WTC11 (cell line): ENCODE measurements around the gene ATP11A. TPM values are rescaled to one million over a fixed set of nuclear protein-coding genes. Genes with fewer than 3 reads are reported as not detected.

Source experiments
- ATAC-seq: fragments of 200-7000 bp; cut with Tn5 transposase; 2 replicates; pipeline ENCODE4 v1.10.0; 2021; ENCODE audit warnings: mild to moderate bottlenecking, moderate library complexity
- CTCF ChIA-PET: fragments of 300-600 bp; sonication (Branson Sonifier 250); formaldehyde crosslinking; loops from one replicate; lab custom pipeline; 2021; ENCODE audit warnings: antibody characterized with exemption; lab: Charles Lee
- POLR2A ChIA-PET: fragments of 350-600 bp; sonication (Branson Sonifier 250); formaldehyde crosslinking; loops from one replicate; lab custom pipeline; 2021; ENCODE audit warnings: antibody characterized with exemption; lab: Charles Lee
- DNase-seq: peaks from one replicate; pipeline ENCODE4 v3.0.0; 2021; ENCODE audit warnings: low spot score
- H3K27ac Mint-ChIP-seq: 2 replicates; pipeline ENCODE4 v1.8.0; 2021; ENCODE audit warnings: mixed read lengths
- H3K27me3 Mint-ChIP-seq: 2 replicates; pipeline ENCODE4 v1.8.0; 2021; ENCODE audit warnings: low read depth, mild to moderate bottlenecking, moderate library complexity, mixed read lengths
- H3K36me3 Mint-ChIP-seq: 2 replicates; pipeline ENCODE4 v1.8.0; 2021; ENCODE audit warnings: mixed read lengths
- H3K4me1 Mint-ChIP-seq: 2 replicates; pipeline ENCODE4 v1.8.0; 2022; ENCODE audit warnings: mixed read lengths
- H3K4me3 Mint-ChIP-seq: 2 replicates; pipeline ENCODE4 v1.8.0; 2021; ENCODE audit warnings: mild to moderate bottlenecking, moderate library complexity, mixed read lengths
- H3K9me3 Mint-ChIP-seq: 2 replicates; pipeline ENCODE4 v1.8.0; 2021; ENCODE audit warnings: mixed read lengths
- ATF1 ChIP-seq: sonication (generic); formaldehyde crosslinking; IDR thresholded peaks from 2 replicates; pipeline ENCODE4 v1.8.1; 2023; ENCODE audit warnings: mild to moderate bottlenecking, moderate library complexity, missing genetic modification reagents
- CREB1 ChIP-seq: sonication (generic); formaldehyde crosslinking; IDR thresholded peaks from 2 replicates; pipeline ENCODE4 v1.8.0; 2023; ENCODE audit warnings: mild to moderate bottlenecking, missing genetic modification reagents
- HMGA2 ChIP-seq: fragments of 250-450 bp; sonication (Bioruptor Pico); IDR thresholded peaks from 2 replicates; pipeline ENCODE4 v1.4.0; 2021; ENCODE audit warnings: mild to moderate bottlenecking, moderate library complexity
- SMAD4 ChIP-seq: sonication (generic); formaldehyde crosslinking; IDR thresholded peaks from 2 replicates; pipeline ENCODE4 v1.8.0; 2022; ENCODE audit warnings: mild to moderate bottlenecking, missing genetic modification reagents
- TCF7 ChIP-seq: sonication (generic); formaldehyde crosslinking; IDR thresholded peaks from 2 replicates; pipeline ENCODE4 v1.8.0; 2022; ENCODE audit warnings: mild to moderate bottlenecking, low read depth, missing genetic modification reagents, moderate library complexity
- TP53 ChIP-seq: sonication (generic); formaldehyde crosslinking; IDR thresholded peaks from 2 replicates; pipeline ENCODE4 v1.8.1; 2023; ENCODE audit warnings: mild to moderate bottlenecking, missing genetic modification reagents
- ZNF219 ChIP-seq: sonication (generic); formaldehyde crosslinking; IDR thresholded peaks from 2 replicates; pipeline ENCODE4 v1.8.0; 2023; ENCODE audit warnings: missing genetic modification reagents, mild to moderate bottlenecking, borderline replicate concordance
- ZNF317 ChIP-seq: sonication (generic); formaldehyde crosslinking; IDR thresholded peaks from 2 replicates; pipeline ENCODE4 v1.8.1; 2023; ENCODE audit warnings: low read depth, mild to moderate bottlenecking, moderate library complexity, missing genetic modification reagents, borderline replicate concordance
- total RNA-seq: library from RNA; stranded (reverse); gene quantifications from 3 replicates; pipeline ENCODE4 v1.2.3, GENCODE V29; 2021
- TF ChIP-seq, protein P1 (sequence below): sonication (generic); formaldehyde crosslinking; IDR thresholded peaks from 2 replicates; pipeline ENCODE4 v1.8.1; 2023; ENCODE audit warnings: mild to moderate bottlenecking, moderate library complexity, missing genetic modification reagents
- TF ChIP-seq, protein P2 (sequence below): sonication (generic); formaldehyde crosslinking; IDR thresholded peaks from 2 replicates; pipeline ENCODE4 v1.8.0; 2023; ENCODE audit warnings: missing genetic modification reagents, mild to moderate bottlenecking, borderline replicate concordance
- TF ChIP-seq, protein P3 (sequence below): fragments of 250-450 bp; sonication (Bioruptor Pico); IDR thresholded peaks from 2 replicates; pipeline ENCODE4 v1.8.0; 2021; ENCODE audit warnings: mild to moderate bottlenecking
- TF ChIP-seq, protein P4 (sequence below): sonication (generic); formaldehyde crosslinking; IDR thresholded peaks from 2 replicates; pipeline ENCODE4 v1.8.1; 2023; ENCODE audit warnings: mild to moderate bottlenecking, missing genetic modification reagents, moderate library complexity
- TF ChIP-seq, protein P5 (sequence below): fragments of 250-450 bp; sonication (Bioruptor Pico); IDR thresholded peaks from 2 replicates; pipeline ENCODE4 v2.1.2; 2022; ENCODE audit warnings: mild to moderate bottlenecking, moderate library complexity
- TF ChIP-seq, protein P6 (sequence below): fragments of 250-450 bp; sonication (Bioruptor Pico); IDR thresholded peaks from 2 replicates; pipeline ENCODE4 v1.9.0; 2021; ENCODE audit warnings: mild to moderate bottlenecking, borderline replicate concordance
- TF ChIP-seq, protein P7 (sequence below): sonication (generic); formaldehyde crosslinking; conservative IDR thresholded peaks from 2 replicates; pipeline ENCODE4 v1.8.1; 2023; ENCODE audit warnings: mild to moderate bottlenecking, low read depth, missing genetic modification reagents, moderate library complexity

Gene ATP11A
- total RNA-seq, 1 experiment from 2014 or later: 100 TPM

DNA sequence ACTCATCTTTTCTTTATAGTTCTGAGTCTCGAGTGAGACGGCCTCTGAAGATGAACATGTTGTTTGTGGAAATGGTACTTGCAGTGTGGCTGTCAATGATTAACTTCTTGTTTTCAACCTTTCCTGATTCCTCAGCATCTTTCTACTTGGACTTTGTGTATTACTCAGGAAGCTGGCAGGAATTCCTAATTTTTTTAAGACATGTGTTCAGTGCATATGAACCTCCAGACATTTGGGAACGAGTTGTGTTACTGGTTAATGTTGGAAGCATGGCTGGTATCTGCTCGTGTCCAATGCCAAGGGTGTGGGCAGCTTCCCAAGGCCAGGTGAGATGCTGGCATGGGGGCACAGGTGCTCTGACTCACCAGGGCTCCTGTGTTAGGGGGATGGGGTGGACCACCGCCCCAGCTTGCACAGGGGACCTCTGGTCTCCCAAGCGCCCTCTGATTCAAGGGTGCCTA lies 218.1 kb downstream of the ATP11A start:
- H3K9me3 Mint-ChIP-seq: peaks cover 17% of the 10 kb centered on the region
- ChIA-PET POLR2A (no interaction called here), CTCF (no interaction called here)
- peaks cover 60% of the 10 kb centered on the region for H3K4me1 Mint-ChIP-seq
- ATAC-seq (no peak), DNase-seq (no peak)
- H3K27me3 Mint-ChIP-seq: no peaks in the 10 kb centered on the region; the same call in 1 of the 2 replicates
- TF ChIP-seq, protein P1, sequence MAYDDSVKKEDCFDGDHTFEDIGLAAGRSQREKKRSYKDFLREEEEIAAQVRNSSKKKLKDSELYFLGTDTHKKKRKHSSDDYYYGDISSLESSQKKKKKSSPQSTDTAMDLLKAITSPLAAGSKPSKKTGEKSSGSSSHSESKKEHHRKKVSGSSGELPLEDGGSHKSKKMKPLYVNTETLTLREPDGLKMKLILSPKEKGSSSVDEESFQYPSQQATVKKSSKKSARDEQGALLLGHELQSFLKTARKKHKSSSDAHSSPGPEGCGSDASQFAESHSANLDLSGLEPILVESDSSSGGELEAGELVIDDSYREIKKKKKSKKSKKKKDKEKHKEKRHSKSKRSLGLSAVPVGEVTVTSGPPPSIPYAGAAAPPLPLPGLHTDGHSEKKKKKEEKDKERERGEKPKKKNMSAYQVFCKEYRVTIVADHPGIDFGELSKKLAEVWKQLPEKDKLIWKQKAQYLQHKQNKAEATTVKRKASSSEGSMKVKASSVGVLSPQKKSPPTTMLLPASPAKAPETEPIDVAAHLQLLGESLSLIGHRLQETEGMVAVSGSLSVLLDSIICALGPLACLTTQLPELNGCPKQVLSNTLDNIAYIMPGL: no peak
- TF ChIP-seq, protein P2, sequence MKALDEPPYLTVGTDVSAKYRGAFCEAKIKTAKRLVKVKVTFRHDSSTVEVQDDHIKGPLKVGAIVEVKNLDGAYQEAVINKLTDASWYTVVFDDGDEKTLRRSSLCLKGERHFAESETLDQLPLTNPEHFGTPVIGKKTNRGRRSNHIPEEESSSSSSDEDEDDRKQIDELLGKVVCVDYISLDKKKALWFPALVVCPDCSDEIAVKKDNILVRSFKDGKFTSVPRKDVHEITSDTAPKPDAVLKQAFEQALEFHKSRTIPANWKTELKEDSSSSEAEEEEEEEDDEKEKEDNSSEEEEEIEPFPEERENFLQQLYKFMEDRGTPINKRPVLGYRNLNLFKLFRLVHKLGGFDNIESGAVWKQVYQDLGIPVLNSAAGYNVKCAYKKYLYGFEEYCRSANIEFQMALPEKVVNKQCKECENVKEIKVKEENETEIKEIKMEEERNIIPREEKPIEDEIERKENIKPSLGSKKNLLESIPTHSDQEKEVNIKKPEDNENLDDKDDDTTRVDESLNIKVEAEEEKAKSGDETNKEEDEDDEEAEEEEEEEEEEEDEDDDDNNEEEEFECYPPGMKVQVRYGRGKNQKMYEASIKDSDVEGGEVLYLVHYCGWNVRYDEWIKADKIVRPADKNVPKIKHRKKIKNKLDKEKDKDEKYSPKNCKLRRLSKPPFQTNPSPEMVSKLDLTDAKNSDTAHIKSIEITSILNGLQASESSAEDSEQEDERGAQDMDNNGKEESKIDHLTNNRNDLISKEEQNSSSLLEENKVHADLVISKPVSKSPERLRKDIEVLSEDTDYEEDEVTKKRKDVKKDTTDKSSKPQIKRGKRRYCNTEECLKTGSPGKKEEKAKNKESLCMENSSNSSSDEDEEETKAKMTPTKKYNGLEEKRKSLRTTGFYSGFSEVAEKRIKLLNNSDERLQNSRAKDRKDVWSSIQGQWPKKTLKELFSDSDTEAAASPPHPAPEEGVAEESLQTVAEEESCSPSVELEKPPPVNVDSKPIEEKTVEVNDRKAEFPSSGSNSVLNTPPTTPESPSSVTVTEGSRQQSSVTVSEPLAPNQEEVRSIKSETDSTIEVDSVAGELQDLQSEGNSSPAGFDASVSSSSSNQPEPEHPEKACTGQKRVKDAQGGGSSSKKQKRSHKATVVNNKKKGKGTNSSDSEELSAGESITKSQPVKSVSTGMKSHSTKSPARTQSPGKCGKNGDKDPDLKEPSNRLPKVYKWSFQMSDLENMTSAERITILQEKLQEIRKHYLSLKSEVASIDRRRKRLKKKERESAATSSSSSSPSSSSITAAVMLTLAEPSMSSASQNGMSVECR (CRISPR knock-in tag): no peak
- TF ChIP-seq ZNF317 (CRISPR knock-in tag): no peak
- TF ChIP-seq, protein P3, sequence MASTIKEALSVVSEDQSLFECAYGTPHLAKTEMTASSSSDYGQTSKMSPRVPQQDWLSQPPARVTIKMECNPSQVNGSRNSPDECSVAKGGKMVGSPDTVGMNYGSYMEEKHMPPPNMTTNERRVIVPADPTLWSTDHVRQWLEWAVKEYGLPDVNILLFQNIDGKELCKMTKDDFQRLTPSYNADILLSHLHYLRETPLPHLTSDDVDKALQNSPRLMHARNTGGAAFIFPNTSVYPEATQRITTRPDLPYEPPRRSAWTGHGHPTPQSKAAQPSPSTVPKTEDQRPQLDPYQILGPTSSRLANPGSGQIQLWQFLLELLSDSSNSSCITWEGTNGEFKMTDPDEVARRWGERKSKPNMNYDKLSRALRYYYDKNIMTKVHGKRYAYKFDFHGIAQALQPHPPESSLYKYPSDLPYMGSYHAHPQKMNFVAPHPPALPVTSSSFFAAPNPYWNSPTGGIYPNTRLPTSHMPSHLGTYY (CRISPR knock-in tag): no peak
- no peak for TF ChIP-seq SMAD4 (CRISPR knock-in tag)
- no peak for TF ChIP-seq TP53
- TF ChIP-seq, protein P4, sequence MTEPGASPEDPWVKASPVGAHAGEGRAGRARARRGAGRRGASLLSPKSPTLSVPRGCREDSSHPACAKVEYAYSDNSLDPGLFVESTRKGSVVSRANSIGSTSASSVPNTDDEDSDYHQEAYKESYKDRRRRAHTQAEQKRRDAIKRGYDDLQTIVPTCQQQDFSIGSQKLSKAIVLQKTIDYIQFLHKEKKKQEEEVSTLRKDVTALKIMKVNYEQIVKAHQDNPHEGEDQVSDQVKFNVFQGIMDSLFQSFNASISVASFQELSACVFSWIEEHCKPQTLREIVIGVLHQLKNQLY: no peak
- no peak overlapping the region for H3K4me3 Mint-ChIP-seq
- no peak overlapping the region for H3K27ac Mint-ChIP-seq
- peaks cover 35% of the 10 kb centered on the region for H3K36me3 Mint-ChIP-seq

DNA sequence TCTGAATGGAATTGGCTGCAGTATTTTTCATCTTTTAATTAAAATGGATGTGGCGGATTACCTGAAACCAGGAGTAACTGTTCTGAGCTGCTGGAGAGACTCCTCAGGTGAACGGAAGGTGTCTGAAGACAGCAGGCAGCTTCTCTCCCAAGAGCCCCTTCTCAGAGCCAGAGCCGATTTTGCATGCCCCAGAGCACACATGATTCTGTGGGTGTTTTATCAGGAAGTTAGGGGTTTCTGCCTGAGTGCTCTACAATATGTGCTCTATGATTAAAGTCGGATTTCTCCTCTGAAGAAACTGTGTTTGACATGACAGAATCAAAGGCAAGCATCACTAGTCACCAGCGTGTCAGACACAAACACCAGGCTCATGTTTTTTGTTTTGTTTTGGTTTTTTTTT lies 218.5 kb downstream of the ATP11A start:
- no peak for DNase-seq
- H3K27ac Mint-ChIP-seq: no peak overlapping the region
- peaks cover 17% of the 10 kb centered on the region for H3K9me3 Mint-ChIP-seq
- peaks cover 55% of the 10 kb centered on the region for H3K4me1 Mint-ChIP-seq
- peaks cover 31% of the 10 kb centered on the region for H3K36me3 Mint-ChIP-seq
- CTCF ChIA-PET: no interaction called here
- no peak overlapping the region for H3K4me3 Mint-ChIP-seq
- POLR2A ChIA-PET: no interaction called here
- ATAC-seq: no peak
- H3K27me3 Mint-ChIP-seq: no peaks in the 10 kb centered on the region; the same call in 1 of the 2 replicates
- TF ChIP-seq CREB1 (CRISPR knock-in tag) (no peak), ZNF219 (no peak), HMGA2 (CRISPR knock-in tag) (no peak), ATF1 (CRISPR knock-in tag) (no peak), TP53 (no peak), TCF7 (no peak)
- TF ChIP-seq, protein P1: no peak
- TF ChIP-seq, protein P5, sequence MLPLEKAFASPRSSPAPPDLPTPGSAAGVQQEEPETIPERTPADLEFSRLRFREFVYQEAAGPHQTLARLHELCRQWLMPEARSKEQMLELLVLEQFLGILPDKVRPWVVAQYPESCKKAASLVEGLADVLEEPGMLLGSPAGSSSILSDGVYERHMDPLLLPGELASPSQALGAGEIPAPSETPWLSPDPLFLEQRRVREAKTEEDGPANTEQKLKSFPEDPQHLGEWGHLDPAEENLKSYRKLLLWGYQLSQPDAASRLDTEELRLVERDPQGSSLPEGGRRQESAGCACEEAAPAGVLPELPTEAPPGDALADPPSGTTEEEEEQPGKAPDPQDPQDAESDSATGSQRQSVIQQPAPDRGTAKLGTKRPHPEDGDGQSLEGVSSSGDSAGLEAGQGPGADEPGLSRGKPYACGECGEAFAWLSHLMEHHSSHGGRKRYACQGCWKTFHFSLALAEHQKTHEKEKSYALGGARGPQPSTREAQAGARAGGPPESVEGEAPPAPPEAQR (CRISPR knock-in tag): no peak
- TF ChIP-seq, protein P6, sequence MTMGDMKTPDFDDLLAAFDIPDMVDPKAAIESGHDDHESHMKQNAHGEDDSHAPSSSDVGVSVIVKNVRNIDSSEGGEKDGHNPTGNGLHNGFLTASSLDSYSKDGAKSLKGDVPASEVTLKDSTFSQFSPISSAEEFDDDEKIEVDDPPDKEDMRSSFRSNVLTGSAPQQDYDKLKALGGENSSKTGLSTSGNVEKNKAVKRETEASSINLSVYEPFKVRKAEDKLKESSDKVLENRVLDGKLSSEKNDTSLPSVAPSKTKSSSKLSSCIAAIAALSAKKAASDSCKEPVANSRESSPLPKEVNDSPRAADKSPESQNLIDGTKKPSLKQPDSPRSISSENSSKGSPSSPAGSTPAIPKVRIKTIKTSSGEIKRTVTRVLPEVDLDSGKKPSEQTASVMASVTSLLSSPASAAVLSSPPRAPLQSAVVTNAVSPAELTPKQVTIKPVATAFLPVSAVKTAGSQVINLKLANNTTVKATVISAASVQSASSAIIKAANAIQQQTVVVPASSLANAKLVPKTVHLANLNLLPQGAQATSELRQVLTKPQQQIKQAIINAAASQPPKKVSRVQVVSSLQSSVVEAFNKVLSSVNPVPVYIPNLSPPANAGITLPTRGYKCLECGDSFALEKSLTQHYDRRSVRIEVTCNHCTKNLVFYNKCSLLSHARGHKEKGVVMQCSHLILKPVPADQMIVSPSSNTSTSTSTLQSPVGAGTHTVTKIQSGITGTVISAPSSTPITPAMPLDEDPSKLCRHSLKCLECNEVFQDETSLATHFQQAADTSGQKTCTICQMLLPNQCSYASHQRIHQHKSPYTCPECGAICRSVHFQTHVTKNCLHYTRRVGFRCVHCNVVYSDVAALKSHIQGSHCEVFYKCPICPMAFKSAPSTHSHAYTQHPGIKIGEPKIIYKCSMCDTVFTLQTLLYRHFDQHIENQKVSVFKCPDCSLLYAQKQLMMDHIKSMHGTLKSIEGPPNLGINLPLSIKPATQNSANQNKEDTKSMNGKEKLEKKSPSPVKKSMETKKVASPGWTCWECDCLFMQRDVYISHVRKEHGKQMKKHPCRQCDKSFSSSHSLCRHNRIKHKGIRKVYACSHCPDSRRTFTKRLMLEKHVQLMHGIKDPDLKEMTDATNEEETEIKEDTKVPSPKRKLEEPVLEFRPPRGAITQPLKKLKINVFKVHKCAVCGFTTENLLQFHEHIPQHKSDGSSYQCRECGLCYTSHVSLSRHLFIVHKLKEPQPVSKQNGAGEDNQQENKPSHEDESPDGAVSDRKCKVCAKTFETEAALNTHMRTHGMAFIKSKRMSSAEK: no peak
- TF ChIP-seq, protein P7, sequence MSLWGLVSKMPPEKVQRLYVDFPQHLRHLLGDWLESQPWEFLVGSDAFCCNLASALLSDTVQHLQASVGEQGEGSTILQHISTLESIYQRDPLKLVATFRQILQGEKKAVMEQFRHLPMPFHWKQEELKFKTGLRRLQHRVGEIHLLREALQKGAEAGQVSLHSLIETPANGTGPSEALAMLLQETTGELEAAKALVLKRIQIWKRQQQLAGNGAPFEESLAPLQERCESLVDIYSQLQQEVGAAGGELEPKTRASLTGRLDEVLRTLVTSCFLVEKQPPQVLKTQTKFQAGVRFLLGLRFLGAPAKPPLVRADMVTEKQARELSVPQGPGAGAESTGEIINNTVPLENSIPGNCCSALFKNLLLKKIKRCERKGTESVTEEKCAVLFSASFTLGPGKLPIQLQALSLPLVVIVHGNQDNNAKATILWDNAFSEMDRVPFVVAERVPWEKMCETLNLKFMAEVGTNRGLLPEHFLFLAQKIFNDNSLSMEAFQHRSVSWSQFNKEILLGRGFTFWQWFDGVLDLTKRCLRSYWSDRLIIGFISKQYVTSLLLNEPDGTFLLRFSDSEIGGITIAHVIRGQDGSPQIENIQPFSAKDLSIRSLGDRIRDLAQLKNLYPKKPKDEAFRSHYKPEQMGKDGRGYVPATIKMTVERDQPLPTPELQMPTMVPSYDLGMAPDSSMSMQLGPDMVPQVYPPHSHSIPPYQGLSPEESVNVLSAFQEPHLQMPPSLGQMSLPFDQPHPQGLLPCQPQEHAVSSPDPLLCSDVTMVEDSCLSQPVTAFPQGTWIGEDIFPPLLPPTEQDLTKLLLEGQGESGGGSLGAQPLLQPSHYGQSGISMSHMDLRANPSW: no peak
